Anterior cingulate cortex (tissue), 58 donors: Measurements from ENCODE around the gene MDM4.

Experiments
- DNase-seq, 58 donors: peaks; one replicate each; lab custom pipeline; 2025; lab: John Stamatoyannopoulos, UW

Gene MDM4

DNA sequence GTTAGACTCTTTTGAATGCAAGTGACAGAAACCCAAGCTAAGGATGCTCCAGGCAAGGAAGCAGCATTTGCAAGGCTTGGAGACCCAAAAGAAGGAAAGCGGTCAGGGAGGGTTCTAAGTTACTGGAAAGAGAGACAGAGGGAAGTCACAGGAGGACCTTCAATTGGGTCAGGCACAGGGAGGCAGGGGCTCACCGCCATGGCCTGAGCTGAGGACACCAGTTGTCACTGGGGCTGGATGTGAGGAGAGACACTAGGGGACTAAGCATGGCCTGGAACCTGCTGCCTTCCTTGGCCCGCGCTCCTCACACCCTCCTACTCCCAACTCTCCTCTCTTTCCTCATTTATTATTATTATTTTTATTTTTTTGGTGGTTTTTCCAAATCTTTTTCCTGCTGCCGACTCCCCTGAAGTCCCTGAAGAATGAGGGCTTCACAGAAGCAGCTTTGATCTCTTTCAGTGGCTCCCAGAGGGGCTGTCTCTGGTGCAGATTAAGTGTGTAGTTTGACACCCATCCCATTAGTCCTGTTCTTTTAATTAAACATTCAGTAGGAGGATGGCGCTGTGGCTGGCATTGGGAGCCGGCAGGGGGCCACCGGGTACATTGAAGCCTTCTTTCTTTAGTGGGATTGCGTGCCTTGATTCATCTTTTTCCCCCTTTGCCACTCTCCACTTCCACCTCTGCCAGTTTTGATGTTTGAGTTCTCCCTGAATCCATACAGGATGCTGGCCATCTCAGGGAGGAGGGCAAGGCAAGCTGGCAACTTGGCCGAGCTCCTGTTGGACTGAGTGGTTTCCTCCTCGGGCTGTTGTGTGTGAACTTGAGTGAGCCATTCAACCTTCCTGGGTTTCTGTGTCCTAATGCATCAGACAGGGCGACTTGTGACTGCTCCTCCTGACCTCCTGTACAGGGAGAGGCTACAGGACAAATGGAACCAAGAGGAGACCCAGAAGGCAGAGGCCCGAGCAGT is 59.3 kb downstream of the MDM4 start:
- DNase-seq = no peak

DNA sequence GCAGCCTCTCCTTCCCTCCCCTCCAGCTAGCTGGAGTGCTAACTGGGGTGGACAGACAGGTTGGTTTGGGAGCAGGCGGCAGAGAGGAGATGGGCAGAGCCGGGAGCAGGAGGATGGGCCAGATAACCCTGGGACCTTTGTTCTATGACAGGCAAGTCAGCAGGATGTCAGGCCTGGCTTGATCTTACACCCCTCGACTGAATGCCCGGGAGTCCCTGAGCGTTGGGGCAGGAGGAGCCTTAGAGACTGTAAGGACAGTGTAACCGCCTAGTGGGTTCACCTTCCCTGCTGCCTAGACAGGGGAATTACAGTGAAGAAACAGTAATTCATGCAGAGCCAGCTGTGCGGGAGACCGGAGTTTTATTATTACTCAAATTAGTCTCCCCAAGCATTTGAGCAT is 60.2 kb downstream of the MDM4 start:
- DNase-seq = no peak

- no peak for DNase-seq
These were observed 61.7 kb downstream of the MDM4 start for GRCh38 chr1:204577794-204578478.

DNA sequence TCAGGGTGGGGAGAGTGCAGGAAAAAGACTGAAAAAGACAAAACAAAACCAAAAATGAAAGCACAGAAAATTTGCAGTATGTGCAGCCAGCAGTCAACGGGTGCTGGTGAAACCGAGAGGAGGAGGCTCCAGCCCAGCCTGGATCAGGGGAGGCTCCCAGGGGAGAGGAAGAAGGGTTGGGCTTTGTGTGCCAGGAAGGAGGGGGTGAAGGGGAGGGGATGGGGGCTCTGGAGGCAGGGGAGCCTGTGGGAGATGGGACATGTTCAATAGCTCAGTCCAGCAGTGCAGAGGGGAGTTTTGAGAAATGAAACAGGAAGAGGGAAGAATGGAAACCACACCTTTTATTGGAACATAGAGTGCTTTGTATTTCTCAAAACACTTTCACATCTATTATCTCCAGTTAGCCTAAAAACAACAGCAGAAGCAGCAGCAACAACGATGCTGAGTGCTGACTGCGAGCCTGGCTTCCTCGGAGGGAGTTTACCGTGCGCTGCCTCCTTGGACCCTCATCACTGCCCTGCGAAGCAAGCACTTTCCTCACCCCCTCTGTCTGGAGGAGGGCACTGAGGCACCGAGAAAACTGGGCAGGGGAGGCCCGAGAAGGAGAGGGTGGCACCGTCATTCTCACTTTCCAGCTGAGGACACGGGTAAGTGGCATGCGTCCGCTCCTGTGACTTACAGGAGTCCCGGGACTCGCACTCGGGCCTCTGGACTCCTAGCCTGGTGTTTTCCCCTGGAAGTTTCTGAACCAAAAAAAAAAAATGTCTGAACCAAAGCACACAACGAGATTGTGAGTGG is 62.9 kb downstream of the MDM4 start:
- peak in 1 of 58 donors; percentile 12 for DNase-seq

GRCh38 chr1:204579681-204580080 is 63.5 kb downstream of the MDM4 start:
- no peak for DNase-seq

GRCh38 chr1:204580862-204581261 is 64.7 kb downstream of the MDM4 start:
- DNase-seq = no peak

GRCh38 chr1:204581759-204582158 is 65.6 kb downstream of the MDM4 start:
- no peak for DNase-seq

DNA sequence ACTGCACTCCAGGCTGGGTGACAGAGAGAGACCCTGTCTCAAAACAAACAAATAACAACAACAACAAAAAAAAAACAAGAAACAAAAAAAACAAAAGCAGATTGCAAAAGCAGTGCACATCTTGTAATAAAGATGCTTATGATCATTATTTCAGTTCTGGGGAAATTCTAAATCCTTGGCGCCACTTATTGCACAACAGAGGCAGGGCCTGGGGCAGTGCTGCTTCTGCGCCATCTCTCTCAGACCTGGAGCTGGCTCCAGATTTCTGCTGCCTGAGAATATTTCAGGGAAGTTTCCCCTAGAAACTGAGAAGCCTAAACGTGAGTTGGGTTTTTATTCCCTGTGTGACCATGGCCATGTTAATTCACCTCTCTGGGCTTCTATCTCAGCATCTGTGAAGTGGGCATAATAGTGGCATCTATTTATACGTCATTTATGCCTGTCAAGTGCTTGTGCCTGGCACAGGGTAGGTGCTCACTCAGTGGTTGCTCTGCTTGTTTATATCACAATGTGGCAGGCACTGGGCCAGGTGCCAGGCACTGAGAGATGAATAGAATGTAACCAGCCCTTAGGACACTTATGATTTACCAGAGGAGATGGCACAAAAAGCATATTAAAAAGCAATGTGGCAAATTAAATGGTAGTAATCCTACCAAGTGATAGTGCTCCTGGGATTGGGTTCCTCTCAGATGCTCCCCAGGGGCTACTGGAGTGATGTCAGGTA is 67.9 kb downstream of the MDM4 start:
- peak in 28 of 58 donors; percentile 4 to 85 (median 23) for DNase-seq

DNA sequence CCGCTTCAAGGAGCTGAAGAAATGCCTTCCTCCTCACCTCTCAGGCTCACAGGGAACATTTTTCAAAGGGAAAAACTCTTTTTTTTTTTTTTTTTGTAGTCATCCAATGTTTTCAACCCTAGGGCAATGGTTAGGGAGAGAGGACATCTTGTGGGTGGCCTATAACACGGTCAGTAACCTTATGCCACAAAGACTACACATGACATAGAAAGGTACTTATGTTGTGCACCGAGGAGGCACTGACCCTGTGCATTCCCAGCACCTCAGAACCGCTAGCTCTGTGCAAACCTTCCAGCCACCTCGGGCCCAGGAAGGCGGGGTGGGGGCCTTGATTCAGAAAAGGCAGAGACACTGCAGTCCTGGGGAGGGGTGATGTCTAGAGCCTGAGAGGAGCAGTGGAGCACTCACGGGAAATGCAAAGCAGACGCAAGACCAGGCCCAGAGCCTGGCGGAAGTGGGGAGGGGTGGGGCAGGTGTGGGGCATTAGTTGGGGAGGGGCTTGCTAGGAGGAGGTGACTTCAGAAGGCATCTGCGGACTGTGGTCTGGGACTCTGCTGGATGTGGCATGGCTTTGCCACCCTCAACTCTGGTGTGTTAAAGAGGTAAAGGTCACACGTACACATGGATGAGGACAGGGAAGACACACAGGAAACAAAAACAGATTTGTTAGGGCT is 68.6 kb downstream of the MDM4 start:
- DNase-seq = no peak

- DNase-seq = no peak
These were observed 71.4 kb downstream of the MDM4 start for GRCh38 chr1:204587621-204588020.

DNA sequence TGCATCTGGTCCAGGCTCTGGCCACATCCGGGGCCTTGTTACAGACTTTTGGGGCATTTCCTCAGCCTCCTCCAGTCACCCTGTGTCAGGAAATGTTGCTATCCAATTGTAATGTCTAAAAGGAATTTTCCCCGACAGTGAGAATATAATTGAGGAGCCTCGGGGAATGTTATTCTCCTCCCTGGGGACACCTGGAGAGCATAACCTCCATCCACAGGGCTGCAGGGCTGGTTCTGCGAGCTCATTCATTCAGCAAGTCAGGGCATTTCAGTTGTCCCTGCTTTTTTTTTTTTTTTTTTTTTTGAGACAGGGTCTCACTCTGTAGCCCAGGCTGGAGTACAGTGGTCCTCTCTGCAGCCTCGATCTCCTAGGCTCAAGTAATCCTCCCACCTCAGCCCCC is 72.6 kb downstream of the MDM4 start:
- DNase-seq = no peak

GRCh38 chr1:204589409-204590038 is 73.3 kb downstream of the MDM4 start:
- no peak for DNase-seq

GRCh38 chr1:204591473-204592090 is 75.4 kb downstream of the MDM4 start:
- no peak for DNase-seq

GRCh38 chr1:204592246-204592948 is 76.2 kb downstream of the MDM4 start:
- DNase-seq = no peak

DNA sequence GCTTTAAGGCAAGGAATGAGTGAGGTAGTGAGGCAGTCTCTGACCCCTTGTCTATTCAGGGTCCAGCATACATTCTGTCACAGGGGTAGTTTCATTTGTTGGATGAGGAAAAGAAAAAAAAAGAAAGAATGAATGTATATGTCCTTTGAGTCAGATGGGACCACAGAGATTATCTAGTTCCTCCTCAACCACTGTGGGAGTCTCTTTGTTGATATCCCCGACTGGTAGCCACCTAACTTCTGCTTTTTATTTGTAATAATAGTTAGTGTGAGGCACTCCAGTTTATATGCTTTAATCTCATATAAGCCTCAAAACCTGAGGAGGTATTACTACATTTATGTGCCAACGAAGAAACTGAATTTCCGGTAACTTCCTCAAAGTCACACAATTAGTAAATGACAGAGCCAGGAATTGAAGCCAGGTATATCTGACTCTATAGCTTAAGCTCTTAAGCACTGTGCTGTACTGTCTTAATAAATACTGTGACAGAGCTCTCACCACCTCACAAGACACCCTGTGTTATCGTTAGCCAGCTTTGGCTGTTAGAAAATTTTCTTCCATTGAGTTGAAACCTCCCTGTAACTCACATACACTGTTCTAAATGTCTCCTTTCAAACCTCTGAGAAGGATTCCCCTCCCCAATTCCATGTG is 82.2 kb downstream of the MDM4 start:
- no peak for DNase-seq

- no peak for DNase-seq
These were observed 82.9 kb downstream of the MDM4 start for GRCh38 chr1:204599098-204599497.

- DNase-seq = no peak
These were observed 83.4 kb downstream of the MDM4 start for GRCh38 chr1:204599596-204599995.

- no peak for DNase-seq
These were observed 84.0 kb downstream of the MDM4 start for GRCh38 chr1:204600203-204600602.
